GM23338 (cell line): ENCODE data around the gene CHSY1. TPM values are rescaled to one million over a fixed set of nuclear protein-coding genes. Genes with fewer than 3 reads are reported as not detected.

Experiments used
- ATAC-seq: fragments of 200-7000 bp; cut with Tn5 transposase; 3 replicates; pipeline ENCODE4 v1.9.1; 2020
- DNase-seq: peaks from one replicate; pipeline ENCODE4 v3.0.0-alpha.2; 2015; ENCODE audit warnings: low spot score
- H2AFZ ChIP-seq: fragments of 200-600 bp; sonication (generic); 2 replicates; pipeline ENCODE4 v1.8.0; 2016; ENCODE audit warnings: antibody characterized with exemption, mild to moderate bottlenecking, moderate library complexity
- H3F3A ChIP-seq: fragments of 200-600 bp; sonication (generic); replicated peaks from 2 replicates; pipeline ENCODE4 v1.8.0; 2017; ENCODE audit warnings: antibody characterized with exemption, mixed run types, low read depth
- H3K27ac ChIP-seq: fragments of 200-600 bp; sonication (generic); 2 replicates; pipeline ENCODE4 v1.6.1; 2016; ENCODE audit warnings: low read depth
- H3K27me3 ChIP-seq: fragments of 200-600 bp; sonication (generic); 2 replicates; pipeline ENCODE4 v1.8.0; 2016; ENCODE audit warnings: mild to moderate bottlenecking, mixed run types, moderate library complexity; ENCODE audit not compliant: insufficient read depth
- H3K36me3 ChIP-seq: fragments of 200-600 bp; sonication (generic); 2 replicates; pipeline ENCODE4 v1.8.0; 2016; ENCODE audit warnings: mild to moderate bottlenecking; ENCODE audit not compliant: insufficient read depth
- H3K4me1 ChIP-seq: fragments of 200-600 bp; sonication (generic); 2 replicates; pipeline ENCODE4 v1.8.0; 2016; ENCODE audit warnings: mild to moderate bottlenecking, moderate library complexity; ENCODE audit not compliant: insufficient read depth
- H3K4me2 ChIP-seq: fragments of 200-600 bp; sonication (generic); 2 replicates; pipeline ENCODE4 v1.7.1; 2017; ENCODE audit warnings: mixed run types
- H3K4me3 ChIP-seq: fragments of 200-600 bp; sonication (generic); 2 replicates; pipeline ENCODE4 v1.6.1; 2016; ENCODE audit warnings: mixed run types
- H3K79me2 ChIP-seq: fragments of 200-600 bp; sonication (generic); replicated peaks from 2 replicates; pipeline ENCODE4 v1.8.0; 2017; ENCODE audit warnings: mild to moderate bottlenecking; ENCODE audit not compliant: insufficient read depth
- H3K9me2 ChIP-seq: fragments of 200-600 bp; sonication (generic); 2 replicates; pipeline ENCODE4 v1.8.0; 2017; ENCODE audit not compliant: insufficient read depth
- H4K20me1 ChIP-seq: fragments of 200-600 bp; sonication (generic); replicated peaks from 2 replicates; pipeline ENCODE4 v1.8.0; 2017; ENCODE audit warnings: mild to moderate bottlenecking; ENCODE audit not compliant: insufficient read depth
- H3K27ac Mint-ChIP-seq: 2 replicates; pipeline ENCODE4 v1.8.0; 2020; ENCODE audit warnings: inconsistent platforms, mild to moderate bottlenecking, moderate library complexity, mixed read lengths
- H3K27me3 Mint-ChIP-seq: 3 replicates; pipeline ENCODE4 v1.8.0; 2022; ENCODE audit warnings: low read depth, mild to moderate bottlenecking, moderate library complexity, mixed read lengths, inconsistent platforms; ENCODE audit not compliant: insufficient read depth, poor library complexity
- H3K36me3 Mint-ChIP-seq: 3 replicates; pipeline ENCODE4 v1.8.0; 2021; ENCODE audit warnings: low read depth, mild to moderate bottlenecking, inconsistent platforms, moderate library complexity, mixed read lengths
- H3K4me1 Mint-ChIP-seq: 3 replicates; pipeline ENCODE4 v1.8.0; 2020; ENCODE audit warnings: mild to moderate bottlenecking, inconsistent platforms, mixed read lengths
- H3K4me3 Mint-ChIP-seq: 3 replicates; pipeline ENCODE4 v1.8.0; 2021; ENCODE audit warnings: moderate library complexity, mild to moderate bottlenecking, inconsistent platforms, mixed read lengths
- H3K9me3 Mint-ChIP-seq: 3 replicates; pipeline ENCODE4 v1.8.0; 2020; ENCODE audit warnings: moderate library complexity, mild to moderate bottlenecking, inconsistent platforms, mixed read lengths
- EZH2 ChIP-seq: fragments of 200-600 bp; sonication (generic); IDR thresholded peaks from one replicate; pipeline ENCODE4 v1.8.0; 2017; ENCODE audit warnings: antibody characterized with exemption, mild to moderate bottlenecking, low read depth; ENCODE audit not compliant: unreplicated experiment
- EZH2phosphoT487 ChIP-seq: fragments of 200-600 bp; sonication (generic); IDR thresholded peaks from one replicate; pipeline ENCODE4 v1.8.1; 2018; ENCODE audit warnings: antibody characterized with exemption; ENCODE audit not compliant: unreplicated experiment
- JUNB ChIP-seq: IDR thresholded peaks from one replicate; pipeline ENCODE4 v1.6.1; 2016; ENCODE audit warnings: antibody characterized with exemption; ENCODE audit not compliant: unreplicated experiment
- NANOG ChIP-seq: IDR thresholded peaks from 2 replicates; pipeline ENCODE4 v1.6.1; 2016; ENCODE audit warnings: antibody characterized with exemption, borderline replicate concordance
- POLR2AphosphoS5 ChIP-seq: IDR thresholded peaks from 2 replicates; pipeline ENCODE4 v1.6.1; 2016; ENCODE audit warnings: antibody characterized with exemption, low read depth
- STAT1 ChIP-seq: IDR thresholded peaks from one replicate; pipeline ENCODE4 v1.6.1; 2016; ENCODE audit warnings: antibody characterized with exemption; ENCODE audit not compliant: unreplicated experiment
- ZNF114 ChIP-seq: fragments of 250-450 bp; sonication (Bioruptor Pico); IDR thresholded peaks from 2 replicates; pipeline ENCODE4 v1.5.0; 2020; ENCODE audit warnings: mild to moderate bottlenecking, moderate library complexity
- ZNF331 ChIP-seq: fragments of 250-450 bp; sonication (Bioruptor Pico); IDR thresholded peaks from 2 replicates; pipeline ENCODE4 v1.5.0; 2020; ENCODE audit warnings: low read depth, mild to moderate bottlenecking, moderate library complexity
- polyA plus RNA-seq: library from polyadenylated mRNA; unstranded; fragments of >200 nt; fragmentation: Nextera tagmentation; extraction: Ambion mirVana; gene quantifications from 2 replicates; pipeline ENCODE4 v1.2.1, GENCODE V29; 2016
- total RNA-seq: library from RNA; depleted of rRNA; stranded (reverse); fragments of >200 nt; shearing (Covaris generic); gene quantifications from 2 replicates; pipeline ENCODE4 v1.2.3, GENCODE V29; 2014
- TF ChIP-seq, protein P1 (sequence below), 2 experiments: fragments of 200-600 bp in 1 of 2; sonication (generic) in 1 of 2; conservative IDR thresholded peaks; 2 replicates each; pipeline versions ENCODE4 v1.5.1 to v1.6.1; 2016 to 2017; ENCODE audit warnings: antibody characterized with exemption in 2 of 2, low read depth in 2 of 2, mild to moderate bottlenecking in 2 of 2, moderate library complexity in 1 of 2
- TF ChIP-seq, protein P2 (sequence below): IDR thresholded peaks from one replicate; pipeline ENCODE4 v1.6.1; 2018; ENCODE audit warnings: antibody characterized with exemption; ENCODE audit not compliant: unreplicated experiment
- TF ChIP-seq, protein P3 (sequence below): IDR thresholded peaks from 2 replicates; pipeline ENCODE4 v1.6.1; 2016; ENCODE audit warnings: antibody characterized with exemption

The CHSY1 gene
- total and polyA plus RNA-seq, 2 experiments from 2014 or later = 9.8 to 47.7 TPM

DNA sequence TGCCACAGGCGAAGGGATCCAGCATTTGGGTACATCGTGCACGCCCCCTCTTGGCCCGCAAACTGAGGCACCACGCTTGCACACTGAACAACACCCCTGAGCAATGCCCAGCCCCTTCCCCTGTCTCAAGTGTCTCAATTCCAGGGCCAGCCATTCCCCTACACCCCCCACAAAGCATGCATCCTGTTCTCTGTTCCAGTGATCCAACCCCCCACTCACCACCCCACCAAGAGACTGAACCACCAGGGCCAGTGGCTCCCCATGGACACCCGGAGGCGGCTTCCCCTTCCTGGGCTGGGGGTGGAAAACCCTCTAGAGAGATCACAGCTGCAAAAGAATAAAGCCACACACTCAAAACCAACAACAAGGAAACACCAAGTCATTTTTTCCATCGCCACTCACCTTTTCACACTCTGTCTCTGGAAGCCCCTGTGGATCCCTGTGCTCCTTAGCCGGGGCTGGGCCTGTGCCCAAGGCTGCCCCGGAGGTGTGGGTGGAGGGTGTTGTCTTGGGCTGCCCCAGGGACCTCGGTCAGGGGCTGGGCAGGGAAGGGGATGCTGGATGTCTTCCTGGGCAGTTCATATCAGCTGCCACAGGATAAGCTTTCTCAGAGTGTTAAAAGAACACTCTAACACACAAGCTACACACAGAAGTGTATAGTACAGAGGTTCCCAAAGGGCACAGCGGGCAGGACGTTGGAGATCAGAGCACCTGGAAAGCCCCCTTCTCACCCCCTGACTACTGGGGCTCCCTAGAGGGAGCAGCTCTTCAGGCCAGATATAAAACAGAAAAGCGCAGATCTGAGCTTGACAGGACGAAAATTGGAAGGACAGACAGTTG is 92.5 kb downstream of the CHSY1 start:
- Mint-ChIP-seq H3K36me3 (peaks cover 3% of the 10 kb centered on the region; the same call in 2 of the 3 replicates), H3K9me3 (peaks cover 5% of the 10 kb centered on the region), H3K4me3 (no peak overlapping the region), H3K27me3 (peaks cover 9% of the 10 kb centered on the region), H3K27ac (no peak overlapping the region; the same call in 1 of the 2 replicates), H3K4me1 (peaks cover 25% of the 10 kb centered on the region)
- H3K27me3 ChIP-seq = no peaks in the 10 kb centered on the region
- no peaks in the 10 kb centered on the region for H3K9me2 ChIP-seq
- peak; percentile 16; the same call in 1 of the 3 replicates for ATAC-seq
- no peaks in the 10 kb centered on the region for H4K20me1 ChIP-seq
- TF ChIP-seq, protein P1, sequence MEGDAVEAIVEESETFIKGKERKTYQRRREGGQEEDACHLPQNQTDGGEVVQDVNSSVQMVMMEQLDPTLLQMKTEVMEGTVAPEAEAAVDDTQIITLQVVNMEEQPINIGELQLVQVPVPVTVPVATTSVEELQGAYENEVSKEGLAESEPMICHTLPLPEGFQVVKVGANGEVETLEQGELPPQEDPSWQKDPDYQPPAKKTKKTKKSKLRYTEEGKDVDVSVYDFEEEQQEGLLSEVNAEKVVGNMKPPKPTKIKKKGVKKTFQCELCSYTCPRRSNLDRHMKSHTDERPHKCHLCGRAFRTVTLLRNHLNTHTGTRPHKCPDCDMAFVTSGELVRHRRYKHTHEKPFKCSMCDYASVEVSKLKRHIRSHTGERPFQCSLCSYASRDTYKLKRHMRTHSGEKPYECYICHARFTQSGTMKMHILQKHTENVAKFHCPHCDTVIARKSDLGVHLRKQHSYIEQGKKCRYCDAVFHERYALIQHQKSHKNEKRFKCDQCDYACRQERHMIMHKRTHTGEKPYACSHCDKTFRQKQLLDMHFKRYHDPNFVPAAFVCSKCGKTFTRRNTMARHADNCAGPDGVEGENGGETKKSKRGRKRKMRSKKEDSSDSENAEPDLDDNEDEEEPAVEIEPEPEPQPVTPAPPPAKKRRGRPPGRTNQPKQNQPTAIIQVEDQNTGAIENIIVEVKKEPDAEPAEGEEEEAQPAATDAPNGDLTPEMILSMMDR (conservative IDR thresholded peaks at IDR 0.05; ENCODE audit: low read depth in 2 of 2) = 0 out of 4 replicates have a peak, but pooled peaks of 1 of the 2 experiments have one; percentile 4
- no peak for TF ChIP-seq JUNB
- H2AFZ ChIP-seq = no peak overlapping the region
- no peaks in the 10 kb centered on the region for H3F3A ChIP-seq
- DNase-seq = no peak
- H3K36me3 ChIP-seq = no peaks in the 10 kb centered on the region
- no peaks in the 10 kb centered on the region for H3K79me2 ChIP-seq
- H3K4me1 ChIP-seq = peaks cover 15% of the 10 kb centered on the region; the same call in 1 of the 2 replicates
- H3K4me3 ChIP-seq = no peak overlapping the region
- H3K27ac ChIP-seq = no peak overlapping the region
- H3K4me2 ChIP-seq = no peak overlapping the region

DNA sequence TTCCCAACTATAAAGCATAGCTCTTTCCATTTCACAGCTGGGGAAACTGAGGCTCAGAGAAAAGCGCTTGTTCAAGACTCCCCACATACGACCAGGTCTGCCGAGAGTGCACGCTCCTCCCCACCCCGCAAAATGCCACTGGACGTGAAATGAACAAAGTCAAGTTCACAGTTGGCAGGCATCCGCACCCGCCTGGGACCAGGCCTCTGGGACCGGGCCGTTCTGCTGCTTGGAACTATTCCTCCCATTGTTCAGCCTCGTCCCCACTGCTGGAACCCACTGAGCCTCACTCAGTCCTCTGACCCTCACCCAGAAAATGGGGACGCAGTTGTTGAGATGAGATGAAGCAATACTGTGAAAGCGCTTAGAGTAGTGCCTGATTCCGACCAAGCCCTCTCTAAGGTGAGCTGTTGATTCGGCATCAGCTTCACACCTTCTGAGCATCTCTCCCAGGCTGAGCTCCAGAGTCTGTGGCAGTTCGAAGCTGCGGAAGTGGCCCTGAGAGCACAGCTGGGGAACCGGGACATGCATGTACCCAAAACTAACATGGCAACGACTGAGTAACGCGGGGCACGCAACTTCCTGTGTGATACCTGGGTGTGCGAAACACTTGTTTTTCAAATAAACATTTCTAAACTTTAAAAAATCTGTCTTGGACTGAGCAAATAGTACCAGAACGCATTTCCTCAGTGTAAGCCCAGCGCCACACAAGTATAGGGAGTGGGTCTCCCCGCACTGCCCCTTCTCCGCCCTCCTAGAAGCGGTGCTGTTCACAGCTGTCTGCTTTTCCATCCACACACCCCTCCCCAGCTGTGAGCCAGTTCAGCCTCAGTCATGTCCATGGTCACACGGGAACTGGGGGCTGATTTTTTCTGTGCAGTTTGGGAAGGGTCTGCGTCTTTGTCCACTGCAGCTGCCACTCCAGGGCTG is 93.4 kb downstream of the CHSY1 start:
- DNase-seq (no peak), ATAC-seq (peak; percentile 21; the same call in 2 of the 3 replicates)
- Histone ChIP-seq H3F3A (no peaks in the 10 kb centered on the region), H3K9me2 (no peaks in the 10 kb centered on the region), H3K79me2 (no peaks in the 10 kb centered on the region), H4K20me1 (no peaks in the 10 kb centered on the region), H3K4me1 (peaks cover 15% of the 10 kb centered on the region; the same call in 1 of the 2 replicates), H2AFZ (no peak overlapping the region), H3K4me3 (no peak overlapping the region), H3K4me2 (no peak overlapping the region), H3K27me3 (no peaks in the 10 kb centered on the region), H3K36me3 (no peaks in the 10 kb centered on the region), H3K27ac (no peak overlapping the region)
- Mint-ChIP-seq H3K4me1 (peaks cover 25% of the 10 kb centered on the region), H3K27me3 (peaks cover 13% of the 10 kb centered on the region), H3K4me3 (no peak overlapping the region), H3K9me3 (no peaks in the 10 kb centered on the region; the same call in 1 of the 3 replicates), H3K36me3 (no peaks in the 10 kb centered on the region; the same call in 2 of the 3 replicates), H3K27ac (no peak overlapping the region)
- TF ChIP-seq ZNF114 (CRISPR knock-in tag) (no peak), NANOG (no peak), JUNB (no peak), POLR2AphosphoS5 (no peak), EZH2 (no peak), EZH2phosphoT487 (no peak), STAT1 (no peak), ZNF331 (CRISPR knock-in tag) (no peak)
- TF ChIP-seq, protein P2, sequence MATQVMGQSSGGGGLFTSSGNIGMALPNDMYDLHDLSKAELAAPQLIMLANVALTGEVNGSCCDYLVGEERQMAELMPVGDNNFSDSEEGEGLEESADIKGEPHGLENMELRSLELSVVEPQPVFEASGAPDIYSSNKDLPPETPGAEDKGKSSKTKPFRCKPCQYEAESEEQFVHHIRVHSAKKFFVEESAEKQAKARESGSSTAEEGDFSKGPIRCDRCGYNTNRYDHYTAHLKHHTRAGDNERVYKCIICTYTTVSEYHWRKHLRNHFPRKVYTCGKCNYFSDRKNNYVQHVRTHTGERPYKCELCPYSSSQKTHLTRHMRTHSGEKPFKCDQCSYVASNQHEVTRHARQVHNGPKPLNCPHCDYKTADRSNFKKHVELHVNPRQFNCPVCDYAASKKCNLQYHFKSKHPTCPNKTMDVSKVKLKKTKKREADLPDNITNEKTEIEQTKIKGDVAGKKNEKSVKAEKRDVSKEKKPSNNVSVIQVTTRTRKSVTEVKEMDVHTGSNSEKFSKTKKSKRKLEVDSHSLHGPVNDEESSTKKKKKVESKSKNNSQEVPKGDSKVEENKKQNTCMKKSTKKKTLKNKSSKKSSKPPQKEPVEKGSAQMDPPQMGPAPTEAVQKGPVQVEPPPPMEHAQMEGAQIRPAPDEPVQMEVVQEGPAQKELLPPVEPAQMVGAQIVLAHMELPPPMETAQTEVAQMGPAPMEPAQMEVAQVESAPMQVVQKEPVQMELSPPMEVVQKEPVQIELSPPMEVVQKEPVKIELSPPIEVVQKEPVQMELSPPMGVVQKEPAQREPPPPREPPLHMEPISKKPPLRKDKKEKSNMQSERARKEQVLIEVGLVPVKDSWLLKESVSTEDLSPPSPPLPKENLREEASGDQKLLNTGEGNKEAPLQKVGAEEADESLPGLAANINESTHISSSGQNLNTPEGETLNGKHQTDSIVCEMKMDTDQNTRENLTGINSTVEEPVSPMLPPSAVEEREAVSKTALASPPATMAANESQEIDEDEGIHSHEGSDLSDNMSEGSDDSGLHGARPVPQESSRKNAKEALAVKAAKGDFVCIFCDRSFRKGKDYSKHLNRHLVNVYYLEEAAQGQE = no peak
- TF ChIP-seq, protein P1 (conservative IDR thresholded peaks at IDR 0.05; ENCODE audit: low read depth in 2 of 2) = no peak
- TF ChIP-seq, protein P3, sequence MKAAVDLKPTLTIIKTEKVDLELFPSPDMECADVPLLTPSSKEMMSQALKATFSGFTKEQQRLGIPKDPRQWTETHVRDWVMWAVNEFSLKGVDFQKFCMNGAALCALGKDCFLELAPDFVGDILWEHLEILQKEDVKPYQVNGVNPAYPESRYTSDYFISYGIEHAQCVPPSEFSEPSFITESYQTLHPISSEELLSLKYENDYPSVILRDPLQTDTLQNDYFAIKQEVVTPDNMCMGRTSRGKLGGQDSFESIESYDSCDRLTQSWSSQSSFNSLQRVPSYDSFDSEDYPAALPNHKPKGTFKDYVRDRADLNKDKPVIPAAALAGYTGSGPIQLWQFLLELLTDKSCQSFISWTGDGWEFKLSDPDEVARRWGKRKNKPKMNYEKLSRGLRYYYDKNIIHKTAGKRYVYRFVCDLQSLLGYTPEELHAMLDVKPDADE = no peak
